Islet precursor cell (in vitro differentiated cells): Measurements from ENCODE around the gene DLEC1.

Experiments
- DNase-seq: peaks from one replicate; pipeline ENCODE4 v3.0.0-alpha.2; 2018

Gene DLEC1

GRCh38 chr3:38163117-38163840, 124.3 kb downstream of the DLEC1 start:
- DNase-seq: no peak

GRCh38 chr3:38163841-38164642, 125.0 kb downstream of the DLEC1 start:
- no peak for DNase-seq

- no peak for DNase-seq
Observed at GRCh38 chr3:38164643-38164951, 125.6 kb downstream of the DLEC1 start.

- DNase-seq: peak; percentile 99
Observed at GRCh38 chr3:38164952-38165721, 126.1 kb downstream of the DLEC1 start, which contains the start of gene OXSR1. Gene OXSR1, plus strand, starts transcription at chr3:38165537. Its CDS starts 340 bp downstream, at chr3:38165877.

GRCh38 chr3:38165722-38166387, 126.8 kb downstream of the DLEC1 start:
- no peak for DNase-seq

- DNase-seq: no peak
Observed at GRCh38 chr3:38167591-38167990, 128.6 kb downstream of the DLEC1 start.

GRCh38 chr3:38168151-38169026, 129.4 kb downstream of the DLEC1 start:
- no peak for DNase-seq

- no peak for DNase-seq
Observed at GRCh38 chr3:38169027-38169317, 130.0 kb downstream of the DLEC1 start.

- no peak for DNase-seq
Observed at GRCh38 chr3:38170722-38171121, 131.7 kb downstream of the DLEC1 start.

- no peak for DNase-seq
Observed at GRCh38 chr3:38171622-38172021, 132.6 kb downstream of the DLEC1 start.
